Right lobe of liver (tissue), 4 donors: ENCODE data around the gene DSCAML1.

Source experiments
- POLR2A ChIP-seq: fragments of 450-650 bp; IDR thresholded peaks from one replicate; pipeline ENCODE4 v1.6.1; 2017; ENCODE audit warnings: antibody characterized with exemption, mild to moderate bottlenecking
- TF ChIP-seq, protein P1 (sequence below), 4 donors: fragments of 200-600 bp in 3 of 4; fragments of 450-650 bp in 1 of 4; IDR thresholded peaks; one replicate each; pipeline versions ENCODE4 v1.5.1 to v1.8.0; 2016 to 2022; ENCODE audit warnings: antibody characterized with exemption in 4 of 4, mild to moderate bottlenecking in 2 of 4
- donor health status: DM: no; HTN: no; CAD: no.
- donor health status: DM: no; HTN: no; CAD: no.
- donor health status: DM: no; HTN: yes; CAD: no.

DNA sequence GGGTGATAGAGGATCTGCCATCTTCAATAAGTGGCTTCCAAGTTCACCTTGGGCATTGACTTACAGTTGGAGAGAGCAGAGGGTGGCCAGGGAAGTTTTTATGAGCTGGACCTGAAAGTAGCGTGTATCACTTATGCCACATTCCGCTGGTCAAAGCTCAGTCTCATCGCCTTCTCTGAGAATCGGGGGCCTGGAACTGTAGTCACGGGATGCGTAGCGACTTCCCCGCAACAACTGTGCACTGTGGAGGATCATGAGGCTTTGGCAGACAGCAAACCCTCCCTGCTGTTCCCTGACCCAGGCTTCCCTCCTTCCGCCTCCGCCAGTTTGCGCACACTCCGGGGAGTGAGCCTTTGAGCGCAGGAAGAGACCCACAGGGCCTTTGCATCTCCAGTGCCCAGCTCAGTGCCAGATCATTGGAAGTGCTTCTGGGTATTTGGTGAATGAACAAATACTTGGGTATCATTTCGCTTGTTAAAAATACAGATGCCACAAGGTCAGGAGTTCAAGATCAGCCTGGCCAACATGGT, 373.9 kb downstream of the DSCAML1 start:
- TF ChIP-seq, protein P1, sequence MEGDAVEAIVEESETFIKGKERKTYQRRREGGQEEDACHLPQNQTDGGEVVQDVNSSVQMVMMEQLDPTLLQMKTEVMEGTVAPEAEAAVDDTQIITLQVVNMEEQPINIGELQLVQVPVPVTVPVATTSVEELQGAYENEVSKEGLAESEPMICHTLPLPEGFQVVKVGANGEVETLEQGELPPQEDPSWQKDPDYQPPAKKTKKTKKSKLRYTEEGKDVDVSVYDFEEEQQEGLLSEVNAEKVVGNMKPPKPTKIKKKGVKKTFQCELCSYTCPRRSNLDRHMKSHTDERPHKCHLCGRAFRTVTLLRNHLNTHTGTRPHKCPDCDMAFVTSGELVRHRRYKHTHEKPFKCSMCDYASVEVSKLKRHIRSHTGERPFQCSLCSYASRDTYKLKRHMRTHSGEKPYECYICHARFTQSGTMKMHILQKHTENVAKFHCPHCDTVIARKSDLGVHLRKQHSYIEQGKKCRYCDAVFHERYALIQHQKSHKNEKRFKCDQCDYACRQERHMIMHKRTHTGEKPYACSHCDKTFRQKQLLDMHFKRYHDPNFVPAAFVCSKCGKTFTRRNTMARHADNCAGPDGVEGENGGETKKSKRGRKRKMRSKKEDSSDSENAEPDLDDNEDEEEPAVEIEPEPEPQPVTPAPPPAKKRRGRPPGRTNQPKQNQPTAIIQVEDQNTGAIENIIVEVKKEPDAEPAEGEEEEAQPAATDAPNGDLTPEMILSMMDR (IDR thresholded peaks at IDR 0.05), result no peak
- no peak for TF ChIP-seq POLR2A
